Gastroesophageal sphincter (tissue), 2 donors: Measurements from ENCODE around the gene FRMPD2.

Experiments
- POLR2A ChIP-seq, 2 donors: fragments of 450-650 bp; IDR thresholded peaks; one replicate each; pipeline ENCODE4 v1.6.1; 2017; ENCODE audit warnings: antibody characterized with exemption in 2 of 2, mild to moderate bottlenecking in 2 of 2, moderate library complexity in 1 of 2
- POLR2AphosphoS5 ChIP-seq: sonication (generic); formaldehyde crosslinking; IDR thresholded peaks from one replicate; pipeline ENCODE4 v1.6.1; 2017; ENCODE audit warnings: antibody characterized with exemption

DNA sequence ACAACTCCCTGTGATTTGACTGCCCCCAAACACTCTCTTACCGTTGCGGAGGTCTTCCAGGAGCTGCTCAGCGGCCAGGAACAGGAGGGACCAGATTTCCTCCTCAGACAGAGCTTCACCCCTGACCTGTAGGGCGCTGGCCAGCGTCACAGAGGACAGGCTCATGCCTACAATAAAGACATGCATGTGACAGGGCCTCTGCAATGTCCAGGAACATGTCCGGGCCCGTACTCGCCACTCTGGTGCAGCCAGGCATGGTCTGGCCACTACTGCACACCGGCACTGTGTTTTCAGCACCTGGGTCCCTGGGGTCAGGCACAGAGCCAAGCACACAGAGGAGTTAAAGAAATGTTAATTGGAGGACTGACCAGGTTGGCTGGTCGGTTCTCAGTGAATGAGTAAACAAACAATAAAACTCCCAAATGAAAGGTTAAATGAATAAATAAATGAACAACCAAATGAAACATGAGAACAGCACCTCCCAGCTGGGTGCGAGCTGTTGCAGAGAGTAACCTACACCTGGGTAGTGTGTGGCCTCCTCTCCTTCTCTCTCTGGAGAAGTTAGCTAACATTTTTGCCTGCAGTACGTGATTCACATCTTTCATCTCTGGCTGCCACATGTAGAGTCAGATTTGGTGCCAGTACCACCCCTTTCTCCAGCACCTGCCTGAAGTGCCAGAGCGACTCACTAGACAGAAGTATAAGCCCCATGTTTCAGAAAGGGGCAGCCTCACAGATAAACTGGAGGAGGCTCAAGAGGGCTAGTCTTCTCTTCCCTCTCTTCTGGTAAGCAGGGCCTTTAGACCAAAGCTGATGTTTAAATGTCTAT, 22.8 kb downstream of the FRMPD2 start:
- no peak for TF ChIP-seq POLR2A (IDR thresholded peaks at IDR 0.05)
- no peak for TF ChIP-seq POLR2AphosphoS5
